ELR (cell line): Measurements from ENCODE around the gene IQGAP3.
"Not testable (repeated sequence)": the region's sequence is repeated elsewhere in the genome, so short reads cannot be mapped to it uniquely, and the experiment has no call there.

Experiments used
- DNase-seq: peaks from one replicate; pipeline ENCODE4 v3.0.0-alpha.2; 2015; ENCODE audit warnings: low read depth

The IQGAP3 gene

GRCh38 chr1:156571919-156572662 lies at the start of gene IQGAP3:
IQGAP3 (minus strand) TSS chr1:156572565; CDS start chr1:156572529, 36 bp downstream.
- peak; percentile 86 for DNase-seq

- no peak for DNase-seq
Observed at GRCh38 chr1:156619582-156619955, 47.2 kb upstream of the IQGAP3 start.

DNA sequence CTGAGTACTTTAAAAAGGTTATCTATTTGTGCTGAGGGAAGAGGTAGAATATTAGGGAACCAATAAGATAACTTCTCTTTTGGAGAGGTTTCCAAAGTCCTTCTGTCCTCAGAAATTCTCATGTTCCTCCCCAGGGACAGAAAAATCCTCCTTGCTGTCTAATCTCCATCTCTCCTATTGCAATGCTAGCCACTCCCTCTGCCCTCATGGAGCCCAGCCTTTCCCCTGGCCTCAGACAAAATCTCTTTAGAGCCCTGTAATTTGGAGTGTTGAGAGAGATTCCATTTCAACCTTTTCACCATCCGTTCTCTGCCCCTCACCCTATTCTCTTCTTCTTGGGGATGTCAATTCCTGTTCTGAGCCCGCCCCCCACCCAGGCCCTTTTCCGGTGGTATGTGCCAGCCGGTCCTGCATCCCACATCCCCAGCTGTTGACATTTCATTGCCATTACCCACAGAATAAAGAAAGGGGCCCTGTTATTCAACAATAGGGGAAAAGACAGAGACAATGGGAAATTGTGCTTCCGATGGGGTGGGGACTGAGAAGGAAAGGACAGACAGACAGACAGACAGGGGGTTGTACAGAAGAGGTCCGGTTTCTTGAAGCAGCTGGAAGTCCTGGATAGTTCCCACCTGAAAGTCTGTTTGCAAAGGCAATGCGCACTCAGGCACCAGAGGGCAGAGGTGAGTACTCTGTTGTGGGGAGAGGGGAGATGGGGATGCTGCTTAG lies 46.7 kb upstream of the IQGAP3 start, which contains the start of gene HAPLN2:
HAPLN2 (plus strand) TSS at position 563 of the 729 bp plus-strand sequence. CDS start 4,076 bp downstream, outside the sequence.
- DNase-seq, result peak; percentile 42

DNA sequence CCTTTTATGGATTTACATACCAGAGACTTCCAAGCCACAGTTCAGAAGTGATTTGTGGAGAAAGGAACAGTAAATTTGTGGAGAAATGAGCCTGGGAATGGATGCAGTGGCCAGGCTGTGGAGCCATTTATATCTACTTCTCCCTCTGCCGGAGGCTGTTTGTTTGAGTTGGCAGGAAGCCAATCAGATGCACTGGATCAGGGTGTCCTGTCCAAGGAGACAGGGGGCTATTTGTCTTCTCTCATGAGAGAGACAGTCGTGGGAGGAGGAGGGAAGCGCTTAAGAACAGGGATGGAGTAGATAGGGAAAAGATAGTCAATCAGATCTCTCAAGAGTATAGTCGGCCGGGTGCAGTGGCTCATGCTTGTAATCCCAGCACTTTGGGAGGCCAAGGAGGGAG lies 44.1 kb upstream of the IQGAP3 start:
- DNase-seq, result peak; percentile 37

GRCh38 chr1:156615946-156616345 lies 43.6 kb upstream of the IQGAP3 start:
- DNase-seq, result no peak

- no peak for DNase-seq
Observed at GRCh38 chr1:156612666-156613065, 40.3 kb upstream of the IQGAP3 start.

DNA sequence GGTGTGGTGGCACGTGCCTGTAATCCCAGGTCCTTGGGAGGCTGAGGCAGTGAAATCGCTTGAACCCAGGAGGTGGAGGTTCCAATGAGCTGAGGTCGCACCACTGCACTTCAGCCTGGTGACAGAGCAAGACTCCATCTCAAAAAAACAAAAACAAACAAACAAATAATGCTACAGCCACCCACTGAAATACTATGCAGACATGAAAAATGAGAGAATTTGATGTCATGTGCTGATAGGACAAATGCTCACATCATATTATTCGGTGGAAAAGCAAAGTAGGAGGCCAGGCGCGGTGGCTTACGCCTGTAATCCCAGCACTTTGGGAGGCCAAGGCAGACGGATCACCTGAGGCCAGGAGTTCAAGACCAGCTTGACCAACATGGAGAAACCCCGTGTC lies 37.7 kb upstream of the IQGAP3 start:
- DNase-seq, result not testable (repeated sequence)

GRCh38 chr1:156608981-156609380 lies 36.6 kb upstream of the IQGAP3 start:
- DNase-seq, result peak; percentile 61

GRCh38 chr1:156608036-156608674 lies 35.8 kb upstream of the IQGAP3 start:
- peak; percentile 82 for DNase-seq

GRCh38 chr1:156607344-156607743 lies 35.0 kb upstream of the IQGAP3 start:
- not testable (repeated sequence) for DNase-seq

DNA sequence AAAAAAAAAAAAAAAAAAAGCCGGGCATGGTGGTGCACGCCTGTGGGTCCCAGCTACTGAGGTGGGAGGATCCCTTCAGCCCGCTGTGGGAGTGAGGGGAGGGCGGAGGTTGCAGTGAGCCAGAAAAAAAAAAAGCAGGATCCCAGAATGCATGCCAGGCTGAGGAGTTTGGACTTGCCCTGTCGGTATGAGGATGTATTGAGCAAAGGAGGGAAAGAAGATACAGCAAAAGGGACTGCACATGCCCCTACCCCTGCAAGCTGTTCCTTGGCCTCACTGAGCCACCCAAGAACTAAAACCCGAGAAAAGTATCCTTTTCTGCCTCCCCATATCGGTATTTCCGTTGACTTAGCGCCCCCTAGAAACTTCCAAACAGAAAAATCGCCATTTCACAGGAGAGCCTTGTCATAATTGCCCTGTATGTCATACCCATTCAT lies 30.2 kb upstream of the IQGAP3 start:
- peak; percentile 48 for DNase-seq

DNA sequence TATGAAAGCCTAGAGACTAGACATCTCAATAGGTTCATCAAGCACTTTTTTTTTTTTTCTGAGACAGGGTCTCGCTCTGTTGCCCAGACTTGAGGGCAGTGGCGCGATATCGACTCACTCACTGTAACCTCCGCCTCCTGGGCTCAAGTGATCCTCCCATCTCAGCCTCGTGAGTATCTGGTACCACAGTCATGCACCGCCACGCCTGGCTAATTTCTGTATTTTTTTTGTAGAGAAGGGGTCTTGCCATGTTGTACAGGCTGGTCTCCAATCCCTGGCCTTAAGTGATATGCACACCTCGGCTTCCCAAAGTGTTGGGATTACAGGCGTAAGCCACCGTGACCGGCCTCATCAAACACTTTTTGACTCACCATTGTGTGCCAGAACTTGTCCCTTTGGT lies 29.5 kb upstream of the IQGAP3 start:
- no peak for DNase-seq

DNA sequence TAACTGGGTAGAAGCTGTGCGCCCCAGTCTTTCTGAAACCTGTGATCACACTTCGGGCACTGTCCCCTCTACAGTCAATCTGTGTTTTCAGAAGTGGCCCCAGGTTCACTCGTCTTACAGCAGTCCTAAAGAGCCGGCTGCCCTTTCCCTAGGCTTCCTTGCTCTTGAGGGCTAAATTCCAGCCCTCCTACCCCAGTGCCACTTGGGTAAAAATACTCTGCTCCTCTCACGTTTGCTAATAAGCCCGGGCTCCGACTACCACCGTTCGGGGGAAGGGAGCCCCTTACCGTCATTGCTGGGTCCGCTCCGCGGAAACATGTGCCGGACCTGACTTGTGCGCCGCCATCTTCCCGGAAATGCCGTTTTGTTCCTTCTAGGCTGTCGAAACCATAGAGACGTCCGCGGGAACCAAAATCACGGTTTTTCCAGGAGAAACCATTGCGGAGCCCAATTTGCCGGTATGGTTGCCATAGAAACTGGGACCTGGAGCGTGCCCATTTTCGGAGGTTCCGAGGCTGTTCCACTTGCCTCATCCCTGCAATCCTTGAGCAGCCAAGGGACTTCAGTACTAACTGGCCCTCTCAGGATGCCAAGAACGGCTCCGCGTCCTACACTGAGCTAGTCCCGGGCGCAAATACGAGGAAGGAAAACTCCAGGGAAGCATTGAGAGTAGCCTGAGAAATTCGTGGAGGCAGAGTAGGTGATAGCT lies 28.9 kb upstream of the IQGAP3 start, which contains the start of gene GPATCH4:
GPATCH4 (minus strand) TSS at position 358 of the 709 bp plus-strand sequence.
- peak; percentile 95 for DNase-seq

DNA sequence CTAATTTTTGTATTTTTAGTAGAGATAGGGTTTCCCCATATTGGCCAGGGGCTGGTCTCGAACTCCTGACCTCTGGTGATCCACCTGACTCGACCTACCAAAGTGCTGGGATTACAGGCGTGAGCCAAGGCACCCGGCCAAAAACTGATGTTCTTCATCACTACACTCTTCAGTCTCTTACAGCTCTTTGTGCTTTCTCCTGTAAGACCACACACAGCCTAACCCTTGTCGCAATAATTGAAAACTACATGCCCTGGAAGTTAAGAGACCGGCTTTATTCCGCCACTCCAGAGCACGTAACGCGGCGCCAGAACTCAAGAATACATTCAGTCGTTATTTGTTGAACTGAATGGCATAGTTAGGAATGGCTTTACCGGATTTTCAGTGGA lies 28.4 kb upstream of the IQGAP3 start:
- DNase-seq, result peak; percentile 38

GRCh38 chr1:156599811-156600210 lies 27.4 kb upstream of the IQGAP3 start:
- DNase-seq, result peak; percentile 56

- no peak for DNase-seq
Observed at GRCh38 chr1:156598731-156599432, 26.5 kb upstream of the IQGAP3 start.

GRCh38 chr1:156598125-156598524 lies 25.8 kb upstream of the IQGAP3 start:
- DNase-seq, result no peak

- no peak for DNase-seq
Observed at GRCh38 chr1:156596426-156596825, 24.1 kb upstream of the IQGAP3 start.

GRCh38 chr1:156595016-156595415 lies 22.7 kb upstream of the IQGAP3 start:
- no peak for DNase-seq

- no peak for DNase-seq
Observed at GRCh38 chr1:156594190-156594589, 21.8 kb upstream of the IQGAP3 start.

DNA sequence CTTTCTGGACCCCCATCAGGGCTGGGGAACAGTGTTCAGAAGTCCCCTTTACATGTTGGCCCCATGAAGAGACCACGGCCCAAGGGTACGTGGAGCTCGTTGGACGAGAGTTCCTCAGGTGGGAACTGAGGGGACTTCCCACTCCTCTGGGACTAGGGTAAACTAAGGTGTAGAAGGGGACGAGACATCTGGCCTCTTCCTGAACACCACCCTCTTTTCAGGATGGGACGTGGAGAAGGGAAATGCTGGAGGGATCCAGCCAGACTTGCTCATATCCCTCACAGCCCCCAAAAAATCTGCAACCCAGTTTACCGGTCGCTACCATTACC lies 21.3 kb upstream of the IQGAP3 start:
- DNase-seq, result no peak
